ENCODE data around the gene POLE. TPM values are rescaled to one million over a fixed set of nuclear protein-coding genes. Genes with fewer than 3 reads are reported as not detected.

The POLE gene
- total RNA-seq, 2 donors from 2014 or later, result 41.3 to 45.7 TPM

GRCh38 chr12:132720606-132721345 lies 33.6 kb upstream of the POLE start:
- no peaks in the 10 kb centered on the region for H3K4me1 ChIP-seq (ENCODE audit: control insufficient read depth in 1 of 2, low read depth in 2 of 2)
- H3K27ac ChIP-seq, result no peak overlapping the region
- no peak for TF ChIP-seq CTCF (IDR thresholded peaks at IDR 0.05)
- ATAC-seq (ENCODE audit: insufficient number of reproducible peaks, low FRiP score, low read depth) (no peak), DNase-seq (ENCODE audit: low spot score) (no peak)
- no peaks in the 10 kb centered on the region for H3K27me3 ChIP-seq (replicated peaks; ENCODE audit: insufficient read depth)
- H3K36me3 ChIP-seq, result peaks cover 57% of the 10 kb centered on the region
- no peak overlapping the region for H3K4me3 ChIP-seq
- H3K9me3 ChIP-seq, result no peaks in the 10 kb centered on the region

GRCh38 chr12:132719954-132720324 lies 32.8 kb upstream of the POLE start:
- Histone ChIP-seq H3K27me3 (replicated peaks; ENCODE audit: insufficient read depth) (no peaks in the 10 kb centered on the region), H3K36me3 (peaks cover 50% of the 10 kb centered on the region), H3K9me3 (no peaks in the 10 kb centered on the region), H3K4me3 (no peak overlapping the region), H3K27ac (no peak overlapping the region), H3K4me1 (ENCODE audit: control insufficient read depth in 1 of 2, low read depth in 2 of 2) (no peaks in the 10 kb centered on the region)
- DNase-seq (ENCODE audit: low spot score), result no peak
- TF ChIP-seq CTCF (IDR thresholded peaks at IDR 0.05), result no peak
- ATAC-seq (ENCODE audit: insufficient number of reproducible peaks, low FRiP score, low read depth), result no peak

GRCh38 chr12:132719141-132719953 lies 32.2 kb upstream of the POLE start:
- no peak for TF ChIP-seq CTCF (IDR thresholded peaks at IDR 0.05)
- H3K27me3 ChIP-seq (replicated peaks; ENCODE audit: insufficient read depth), result no peaks in the 10 kb centered on the region
- peaks cover 44% of the 10 kb centered on the region for H3K36me3 ChIP-seq
- H3K27ac ChIP-seq, result no peak overlapping the region
- H3K4me1 ChIP-seq (ENCODE audit: control insufficient read depth in 1 of 2, low read depth in 2 of 2), result no peaks in the 10 kb centered on the region
- H3K9me3 ChIP-seq, result no peaks in the 10 kb centered on the region
- H3K4me3 ChIP-seq, result no peak overlapping the region
- DNase-seq (ENCODE audit: low spot score) (no peak), ATAC-seq (ENCODE audit: insufficient number of reproducible peaks, low FRiP score, low read depth) (no peak)

- no peaks in the 10 kb centered on the region for H3K4me1 ChIP-seq (ENCODE audit: control insufficient read depth in 1 of 2, low read depth in 2 of 2)
- ATAC-seq (ENCODE audit: insufficient number of reproducible peaks, low FRiP score, low read depth) (no peak), DNase-seq (ENCODE audit: low spot score) (no peak)
- peaks cover 37% of the 10 kb centered on the region for H3K36me3 ChIP-seq
- H3K27ac ChIP-seq, result no peak overlapping the region
- TF ChIP-seq CTCF (IDR thresholded peaks at IDR 0.05), result no peak
- no peaks in the 10 kb centered on the region for H3K27me3 ChIP-seq (replicated peaks; ENCODE audit: insufficient read depth)
- no peak overlapping the region for H3K4me3 ChIP-seq
- no peaks in the 10 kb centered on the region for H3K9me3 ChIP-seq
Observed at GRCh38 chr12:132718644-132719043, 31.5 kb upstream of the POLE start.

- no peak for TF ChIP-seq CTCF (IDR thresholded peaks at IDR 0.05)
- no peaks in the 10 kb centered on the region for H3K27me3 ChIP-seq (replicated peaks; ENCODE audit: insufficient read depth)
- H3K9me3 ChIP-seq, result no peaks in the 10 kb centered on the region
- H3K36me3 ChIP-seq, result peaks cover 37% of the 10 kb centered on the region
- H3K27ac ChIP-seq, result no peak overlapping the region
- DNase-seq (ENCODE audit: low spot score) (no peak), ATAC-seq (ENCODE audit: insufficient number of reproducible peaks, low FRiP score, low read depth) (no peak)
- H3K4me1 ChIP-seq (ENCODE audit: control insufficient read depth in 1 of 2, low read depth in 2 of 2), result no peaks in the 10 kb centered on the region
- no peak overlapping the region for H3K4me3 ChIP-seq
Observed at GRCh38 chr12:132717531-132718387, 30.6 kb upstream of the POLE start.

Measured in thoracic aorta (tissue), 2 donors.